GM12878 (cell line): ENCODE data around the gene POU3F2. TPM values are rescaled to one million over a fixed set of nuclear protein-coding genes. Genes with fewer than 3 reads are reported as not detected.
A peak's percentile ranks its signal among the peaks of the same experiment; 100 is the strongest.

Source experiments
- BMI1 ChIP-seq: fragments of 450-650 bp; IDR thresholded peaks from 2 replicates; pipeline ENCODE4 v1.6.1; 2016; ENCODE audit warnings: mild to moderate bottlenecking, moderate library complexity, borderline replicate concordance
- EZH2 ChIP-seq: IDR thresholded peaks from 2 replicates; pipeline ENCODE4 v1.6.1; 2012; ENCODE audit warnings: low read depth, mild to moderate bottlenecking, control low read depth, inconsistent platforms, low read length, borderline replicate concordance; ENCODE audit not compliant: control insufficient read depth
- KAT2A ChIP-seq: conservative IDR thresholded peaks from 2 replicates; pipeline ENCODE4 v1.6.1; 2011; ENCODE audit warnings: low read depth, low read length; ENCODE audit not compliant: control insufficient read depth
- NBN ChIP-seq: fragments of 450-650 bp; IDR thresholded peaks from 2 replicates; pipeline ENCODE4 v1.6.1; 2016
- POLR2A ChIP-seq: IDR thresholded peaks from 2 replicates; pipeline ENCODE4 v1.6.1; 2011; ENCODE audit warnings: low read depth, mild to moderate bottlenecking, low read length
- RAD21 ChIP-seq: IDR thresholded peaks from 2 replicates; pipeline ENCODE4 v1.6.1; 2011; ENCODE audit warnings: mild to moderate bottlenecking, low read depth, low read length, moderate library complexity; ENCODE audit not compliant: insufficient read depth
- YY1 ChIP-seq: IDR thresholded peaks from 2 replicates; pipeline ENCODE4 v1.6.1; 2011; ENCODE audit warnings: low read depth, mild to moderate bottlenecking, low read length
- polyA plus RNA-seq, 11 experiments: library from polyadenylated mRNA; depleted of rRNA in 4 of 11; unstranded in 6 of 11; stranded (reverse) in 5 of 11; fragments of >200 nt; fragmentation: Nextera tagmentation in 4 of 11; fragmentation: Illumina TruSeq in 1 of 11; extraction: Ambion mirVana in 4 of 11; extraction: Trizol in 1 of 11; gene quantifications; 1 replicate in 1 of 11; 2 replicates in 10 of 11; pipeline versions ENCODE4 v1.2.1 to v1.2.3, GENCODE V29; 2011 to 2016; ENCODE audit warnings: inconsistent platforms in 2 of 11, missing spikeins in 2 of 11, low read depth in 1 of 11
- total RNA-seq, 4 experiments: library from RNA; depleted of rRNA in 3 of 4; stranded (reverse); fragments of >200 nt in 3 of 4; fragmentation: Illumina TruSeq in 1 of 4; extraction: Trizol in 1 of 4; gene quantifications; 2 replicates each; pipeline versions ENCODE4 v1.2.1 to v1.2.3, GENCODE V29; 2013 to 2021
- TF ChIP-seq, protein P1 (sequence below): IDR thresholded peaks from 2 replicates; pipeline ENCODE4 v1.6.1; 2012; ENCODE audit warnings: mild to moderate bottlenecking, low read depth, low read length
- TF ChIP-seq, protein P2 (sequence below), 3 experiments: IDR thresholded peaks in 2 of 3; conservative IDR thresholded peaks in 1 of 3; 2 replicates each; pipeline ENCODE4 v1.5.1; 2011; ENCODE audit warnings: low read depth in 3 of 3, low read length in 3 of 3, mild to moderate bottlenecking in 3 of 3, control low read depth in 2 of 3, moderate library complexity in 2 of 3, inconsistent platforms in 1 of 3, mixed read lengths in 1 of 3; ENCODE audit not compliant: control insufficient read depth in 2 of 3, insufficient read depth in 1 of 3; ENCODE audit errors: extremely low read depth in 1 of 3

Gene POU3F2
- total and polyA plus RNA-seq, 10 of the 15 experiments (the other 5 are each of a cell fraction or from before 2014, with no cell fraction given): not detected

DNA sequence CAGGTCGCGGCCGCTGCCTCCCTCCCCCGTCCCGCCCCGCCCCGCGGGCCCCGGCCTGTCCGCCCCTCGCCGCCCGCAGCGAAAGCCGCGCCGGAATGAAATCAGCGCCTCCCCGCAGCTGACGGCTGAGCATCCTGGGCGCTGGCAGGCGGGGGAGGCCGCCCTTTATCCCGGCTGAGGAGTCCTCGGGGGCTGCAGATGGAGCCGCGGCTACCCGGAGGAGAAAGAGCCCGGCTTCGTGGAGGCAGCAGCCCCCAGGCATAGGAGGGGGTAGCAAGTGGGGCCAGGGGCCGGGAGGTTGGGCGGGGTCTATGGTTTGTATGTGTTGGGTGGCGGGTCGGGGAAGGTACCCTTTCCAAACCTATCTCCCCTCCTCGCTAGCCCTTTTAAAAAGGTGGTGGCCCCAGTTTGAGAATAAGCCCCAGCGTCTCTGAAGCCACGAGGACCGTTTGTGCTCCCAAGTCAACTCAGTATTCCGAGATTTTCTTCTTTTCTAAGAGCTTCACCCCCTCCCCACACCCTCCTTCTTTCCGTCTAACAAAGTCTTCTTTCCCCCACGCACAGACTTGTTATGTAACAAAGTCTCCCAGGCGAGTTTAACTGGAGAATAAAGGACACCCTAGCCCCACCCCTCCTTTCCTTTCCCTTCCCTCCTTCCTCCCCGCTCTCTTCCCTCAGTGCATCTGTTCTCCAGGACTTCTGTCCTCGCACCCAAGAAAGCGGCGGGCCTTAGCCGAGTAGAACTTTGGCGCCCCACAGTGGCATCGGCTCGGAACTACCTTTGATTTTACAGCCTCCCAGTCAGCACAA lies 11.0 kb downstream of the POU3F2 start (continued):
- TF ChIP-seq, protein P1, sequence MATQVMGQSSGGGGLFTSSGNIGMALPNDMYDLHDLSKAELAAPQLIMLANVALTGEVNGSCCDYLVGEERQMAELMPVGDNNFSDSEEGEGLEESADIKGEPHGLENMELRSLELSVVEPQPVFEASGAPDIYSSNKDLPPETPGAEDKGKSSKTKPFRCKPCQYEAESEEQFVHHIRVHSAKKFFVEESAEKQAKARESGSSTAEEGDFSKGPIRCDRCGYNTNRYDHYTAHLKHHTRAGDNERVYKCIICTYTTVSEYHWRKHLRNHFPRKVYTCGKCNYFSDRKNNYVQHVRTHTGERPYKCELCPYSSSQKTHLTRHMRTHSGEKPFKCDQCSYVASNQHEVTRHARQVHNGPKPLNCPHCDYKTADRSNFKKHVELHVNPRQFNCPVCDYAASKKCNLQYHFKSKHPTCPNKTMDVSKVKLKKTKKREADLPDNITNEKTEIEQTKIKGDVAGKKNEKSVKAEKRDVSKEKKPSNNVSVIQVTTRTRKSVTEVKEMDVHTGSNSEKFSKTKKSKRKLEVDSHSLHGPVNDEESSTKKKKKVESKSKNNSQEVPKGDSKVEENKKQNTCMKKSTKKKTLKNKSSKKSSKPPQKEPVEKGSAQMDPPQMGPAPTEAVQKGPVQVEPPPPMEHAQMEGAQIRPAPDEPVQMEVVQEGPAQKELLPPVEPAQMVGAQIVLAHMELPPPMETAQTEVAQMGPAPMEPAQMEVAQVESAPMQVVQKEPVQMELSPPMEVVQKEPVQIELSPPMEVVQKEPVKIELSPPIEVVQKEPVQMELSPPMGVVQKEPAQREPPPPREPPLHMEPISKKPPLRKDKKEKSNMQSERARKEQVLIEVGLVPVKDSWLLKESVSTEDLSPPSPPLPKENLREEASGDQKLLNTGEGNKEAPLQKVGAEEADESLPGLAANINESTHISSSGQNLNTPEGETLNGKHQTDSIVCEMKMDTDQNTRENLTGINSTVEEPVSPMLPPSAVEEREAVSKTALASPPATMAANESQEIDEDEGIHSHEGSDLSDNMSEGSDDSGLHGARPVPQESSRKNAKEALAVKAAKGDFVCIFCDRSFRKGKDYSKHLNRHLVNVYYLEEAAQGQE: no peak
- TF ChIP-seq POLR2A (no peak), KAT2A (no peak), EZH2 (0 out of 2 replicates have a peak, but pooled peaks have one; percentile 12), NBN (no peak), BMI1 (no peak), YY1 (0 out of 2 replicates have a peak, but pooled peaks have one; percentile 28), RAD21 (peak; percentile 95)
- TF ChIP-seq, protein P2, sequence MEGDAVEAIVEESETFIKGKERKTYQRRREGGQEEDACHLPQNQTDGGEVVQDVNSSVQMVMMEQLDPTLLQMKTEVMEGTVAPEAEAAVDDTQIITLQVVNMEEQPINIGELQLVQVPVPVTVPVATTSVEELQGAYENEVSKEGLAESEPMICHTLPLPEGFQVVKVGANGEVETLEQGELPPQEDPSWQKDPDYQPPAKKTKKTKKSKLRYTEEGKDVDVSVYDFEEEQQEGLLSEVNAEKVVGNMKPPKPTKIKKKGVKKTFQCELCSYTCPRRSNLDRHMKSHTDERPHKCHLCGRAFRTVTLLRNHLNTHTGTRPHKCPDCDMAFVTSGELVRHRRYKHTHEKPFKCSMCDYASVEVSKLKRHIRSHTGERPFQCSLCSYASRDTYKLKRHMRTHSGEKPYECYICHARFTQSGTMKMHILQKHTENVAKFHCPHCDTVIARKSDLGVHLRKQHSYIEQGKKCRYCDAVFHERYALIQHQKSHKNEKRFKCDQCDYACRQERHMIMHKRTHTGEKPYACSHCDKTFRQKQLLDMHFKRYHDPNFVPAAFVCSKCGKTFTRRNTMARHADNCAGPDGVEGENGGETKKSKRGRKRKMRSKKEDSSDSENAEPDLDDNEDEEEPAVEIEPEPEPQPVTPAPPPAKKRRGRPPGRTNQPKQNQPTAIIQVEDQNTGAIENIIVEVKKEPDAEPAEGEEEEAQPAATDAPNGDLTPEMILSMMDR (IDR thresholded peaks at IDR 0.05 in 2 of 3, conservative IDR thresholded peaks at IDR 0.05 in 1 of 3; ENCODE audit: control insufficient read depth in 2 of 3, extremely low read depth in 1 of 3, insufficient read depth in 1 of 3, low read depth in 3 of 3, low read length in 3 of 3): peak; percentile 90 to 93 (median 92)
